ENCODE measurements around the gene CDC6.

CDC6 gene

GRCh38 chr17:40350689-40351358, 63.1 kb downstream of the CDC6 start:
- in situ Hi-C loops (cut with MboI; ENCODE audit: low sequenced_read_pairs): no loop called here

GRCh38 chr17:40351359-40352236, 63.9 kb downstream of the CDC6 start:
- in situ Hi-C loops (cut with MboI; ENCODE audit: low sequenced_read_pairs): no loop called here

DNA sequence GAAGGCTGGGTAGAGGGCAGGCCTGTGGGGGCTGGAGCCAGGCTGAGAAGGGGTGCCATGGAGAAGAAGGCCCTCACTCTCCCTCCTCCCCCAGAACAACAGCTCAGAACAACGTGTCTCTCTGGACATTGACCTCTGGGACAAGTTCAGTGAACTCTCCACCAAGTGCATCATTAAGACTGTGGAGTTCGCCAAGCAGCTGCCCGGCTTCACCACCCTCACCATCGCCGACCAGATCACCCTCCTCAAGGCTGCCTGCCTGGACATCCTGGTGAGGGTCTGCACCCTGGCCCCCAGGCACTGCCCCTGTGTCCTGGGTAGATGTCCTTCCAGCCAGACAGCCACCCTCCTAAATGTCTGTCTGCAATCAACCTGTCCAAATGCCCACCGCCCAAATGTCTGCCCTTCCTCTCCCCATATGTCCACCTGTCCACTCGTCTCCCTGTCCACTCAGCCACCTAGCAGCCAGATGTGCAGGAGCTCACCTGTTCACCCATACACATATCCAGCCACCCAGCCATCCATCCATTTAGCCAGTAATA, 64.6 kb downstream of the CDC6 start:
- in situ Hi-C loops (cut with MboI; ENCODE audit: low sequenced_read_pairs): no loop called here

GRCh38 chr17:40352779-40353394, 65.2 kb downstream of the CDC6 start:
- in situ Hi-C loops (cut with MboI; ENCODE audit: low sequenced_read_pairs): no loop called here
